ENCODE data around the gene AATK.
A peak's percentile ranks its signal among the peaks of the same experiment; 100 is the strongest.

DNA sequence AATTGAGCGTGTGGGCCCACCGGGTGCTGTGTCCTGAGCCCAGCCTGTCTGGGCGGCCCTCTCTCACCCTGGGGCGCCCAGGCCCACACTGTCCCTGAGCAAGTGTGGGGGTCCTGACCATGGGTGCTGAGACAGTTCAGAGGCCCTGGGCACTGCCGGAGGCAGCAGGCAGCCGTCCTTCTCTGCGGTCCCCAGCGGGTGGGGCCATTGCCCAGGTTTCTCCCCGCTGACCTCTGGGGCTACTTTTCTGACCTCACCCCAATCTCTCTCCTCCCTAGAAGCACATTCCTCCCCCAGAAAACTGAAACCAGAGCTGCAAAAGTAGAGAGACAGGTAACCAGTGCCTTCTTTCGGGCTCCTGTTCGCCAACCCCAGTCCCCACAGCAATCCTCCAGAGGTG lies 36.7 kb downstream of the AATK start:
- peak; percentile 4 to 11 for TF ChIP-seq CTCF (conservative IDR thresholded peaks at IDR 0.05 in 1 of 2, IDR thresholded peaks at IDR 0.05 in 1 of 2; ENCODE audit: extremely low read depth in 1 of 2, insufficient read depth in 1 of 2, low read depth in 1 of 2, low read length in 2 of 2)
- TF ChIP-seq EZH2 (IDR thresholded peaks at IDR 0.05; ENCODE audit: borderline replicate concordance, low read length), result no peak
